Activated CD4-positive, alpha-beta T cell treated with anti-CD3 and anti-CD28 coated beads, Interleukin-2, Interleukin-6, amounts not matched to agents 100 ng/mL and 50 ng/mL, durations not matched to agents 16 hours and 8 hours (primary cell): ENCODE results near the gene POMT2.
"Not testable (repeated sequence)": the region's sequence is repeated elsewhere in the genome, so short reads cannot be mapped to it uniquely, and the experiment has no call there.

Experiments used
- DNase-seq: peaks from one replicate; pipeline ENCODE4 v3.0.0-alpha.2; 2020

POMT2 gene

DNA sequence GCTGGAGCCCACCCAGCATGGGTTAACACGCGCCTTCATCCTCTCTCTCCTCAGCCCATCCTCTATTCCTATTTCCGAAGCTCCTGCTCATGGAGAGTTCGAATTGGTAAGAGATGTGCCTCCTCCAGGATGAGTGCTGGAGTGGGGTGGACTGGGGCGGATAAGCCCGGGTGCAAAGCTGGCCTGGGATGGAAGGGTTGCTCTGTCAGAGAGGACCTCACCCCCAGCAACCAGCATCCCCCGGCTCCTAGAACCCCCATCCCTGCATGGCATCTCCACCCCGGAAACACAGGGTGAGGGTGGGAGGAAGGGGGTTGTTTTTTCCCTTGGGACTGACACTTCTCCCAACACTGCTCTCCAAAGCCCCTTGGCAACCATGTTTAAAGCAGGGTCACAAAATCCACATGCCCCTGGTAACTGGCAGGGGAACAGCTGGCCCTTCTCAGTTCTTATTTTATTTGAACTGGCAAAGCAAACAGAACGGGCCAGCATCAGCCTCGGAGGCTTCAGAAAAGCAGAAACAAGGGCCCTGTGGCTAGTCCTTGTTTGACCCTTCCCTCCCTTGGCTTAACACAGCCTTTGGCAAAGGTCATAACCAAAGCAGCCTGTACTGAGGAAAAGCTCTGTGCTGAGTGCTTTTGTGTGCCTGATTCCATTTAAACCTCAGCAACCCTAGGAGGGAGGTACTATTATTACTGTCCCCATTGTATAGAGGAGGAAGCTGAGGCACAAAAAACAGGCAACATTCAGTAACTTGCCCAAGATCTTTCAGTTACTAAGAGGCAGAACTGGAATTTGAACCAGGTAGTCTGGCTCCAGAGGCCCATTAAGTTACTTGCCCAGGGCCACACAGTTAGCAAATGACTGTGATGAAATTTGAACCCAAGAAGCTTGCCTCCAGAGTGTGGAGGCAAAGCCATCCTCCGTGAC lies 4.4 kb upstream of the POMT2 start:
- no peak for DNase-seq

DNA sequence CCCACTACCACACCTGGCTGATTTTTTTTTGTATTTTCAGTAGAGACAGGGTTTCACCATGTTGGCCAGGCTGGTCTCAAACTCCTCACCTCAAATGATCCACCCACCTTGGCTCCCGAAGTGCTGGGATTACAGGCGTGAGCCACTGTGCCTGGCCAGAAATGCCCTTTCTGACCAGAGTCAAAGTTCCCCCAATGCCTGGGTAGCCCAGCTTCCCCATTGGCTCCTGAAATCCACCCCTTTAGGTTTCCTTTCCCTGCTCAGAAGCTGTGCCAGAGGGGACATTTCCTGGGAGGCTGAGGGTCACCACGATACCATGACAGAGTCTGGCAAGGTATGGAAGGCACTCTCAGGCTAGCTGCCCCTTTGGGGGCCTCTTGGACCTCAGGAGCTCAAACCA lies 3.6 kb upstream of the POMT2 start:
- no peak for DNase-seq

DNA sequence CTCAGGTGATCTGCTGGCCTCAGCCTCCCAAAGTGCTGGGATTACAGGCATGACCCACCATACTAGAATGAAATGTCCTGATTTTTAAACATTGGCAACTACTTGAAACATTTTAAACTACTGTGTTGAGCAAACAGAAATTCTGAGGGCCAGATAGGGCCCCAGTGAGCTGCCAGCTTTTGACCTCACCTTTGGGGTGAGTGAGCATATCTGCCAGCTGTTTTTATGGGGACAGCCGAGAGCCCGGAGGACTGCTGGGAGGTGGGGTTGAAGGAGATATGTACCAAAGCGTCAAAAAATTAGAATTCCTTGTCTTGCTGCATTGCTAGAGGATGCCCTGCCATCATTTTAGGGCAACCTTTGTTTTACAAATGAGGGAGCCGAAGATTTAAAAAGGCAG lies 2.9 kb upstream of the POMT2 start:
- no peak for DNase-seq

DNA sequence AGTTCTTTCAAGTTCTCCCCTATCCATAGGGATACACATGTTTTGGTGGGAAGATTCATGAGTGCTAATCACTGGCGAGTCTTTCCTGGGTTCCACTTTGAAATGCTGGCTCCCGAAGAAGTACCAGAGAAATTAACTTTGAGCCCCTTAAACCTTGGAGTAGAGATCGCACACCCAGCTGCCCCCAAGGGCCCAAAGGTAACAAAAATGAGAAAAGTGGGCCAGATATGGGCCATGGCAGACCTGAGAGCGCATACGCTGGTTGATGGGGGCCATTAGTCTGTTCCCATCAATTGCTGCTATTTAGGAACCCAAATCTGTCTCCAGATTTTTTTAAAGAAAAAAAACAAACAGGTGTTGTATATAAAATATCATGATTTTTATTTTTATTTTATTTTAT lies 2.3 kb upstream of the POMT2 start:
- no peak for DNase-seq

DNA sequence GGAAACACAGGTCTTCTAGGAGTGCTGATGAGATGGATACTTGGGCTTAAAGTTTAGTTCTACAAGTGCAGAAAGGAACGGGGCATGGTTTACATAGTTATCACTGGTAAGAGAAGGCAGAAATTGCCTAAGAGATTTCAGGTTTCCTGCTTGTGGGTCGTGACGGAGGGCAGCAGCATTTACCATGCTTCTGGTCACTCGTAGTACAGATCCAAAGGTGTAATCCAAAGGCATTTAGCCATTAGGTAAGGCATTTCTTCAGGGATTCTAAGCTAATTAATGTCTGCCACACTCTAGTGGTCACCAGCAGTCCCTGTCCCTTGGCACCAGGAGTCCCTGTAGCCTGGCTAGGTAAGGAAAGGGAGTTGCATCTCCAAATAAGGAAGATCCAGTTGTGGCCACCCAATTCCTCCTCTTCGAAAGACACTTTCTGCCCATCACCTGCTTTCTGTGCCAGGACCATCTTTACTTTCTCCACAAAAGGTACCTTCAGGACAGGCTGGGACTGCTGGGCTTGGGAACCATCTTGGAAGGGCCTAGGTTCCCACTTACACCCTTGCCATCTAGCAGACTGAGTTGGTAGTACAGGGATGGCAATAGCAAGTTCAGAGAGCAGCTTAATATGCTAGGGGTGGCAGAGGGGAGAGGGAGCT lies 1.7 kb upstream of the POMT2 start:
- no peak for DNase-seq

DNA sequence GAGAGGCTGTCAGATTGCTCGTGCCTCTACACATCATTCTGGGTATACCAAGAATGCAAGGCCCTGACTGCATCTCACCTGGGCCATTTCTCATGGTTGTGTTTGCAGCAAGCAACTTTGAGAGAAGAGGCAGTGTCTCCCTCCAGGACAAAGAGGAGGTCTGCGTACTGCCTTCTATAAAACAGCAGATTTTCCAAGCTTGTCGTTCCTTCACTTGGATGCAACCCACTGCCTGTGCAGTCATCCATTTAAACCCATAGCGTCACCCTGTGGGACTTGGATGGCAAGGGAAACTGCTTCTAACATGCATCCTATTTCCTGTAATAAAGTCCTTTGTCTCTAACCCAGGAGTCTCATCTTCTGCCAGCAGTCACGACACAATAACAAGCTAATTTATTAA lies 1.3 kb downstream of the POMT2 start:
- DNase-seq: no peak

DNA sequence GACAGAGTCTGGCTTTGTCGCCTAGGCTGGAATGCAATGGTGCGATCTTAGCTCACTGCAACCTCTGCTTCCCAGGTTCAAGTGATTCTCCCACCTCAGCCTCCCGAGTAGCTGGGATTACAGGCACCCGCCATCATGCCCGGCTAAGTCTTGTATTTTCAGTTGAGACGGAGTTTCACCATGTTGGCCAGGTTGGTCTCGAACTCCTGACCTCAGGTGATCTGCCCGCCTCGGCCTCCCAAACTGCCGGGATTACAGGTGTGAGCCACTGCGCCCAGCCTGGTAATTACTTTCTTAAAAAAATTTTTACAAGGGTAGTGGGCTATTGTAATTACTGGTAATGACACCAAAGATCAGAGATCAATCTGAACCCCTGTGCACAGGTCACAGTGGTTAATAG lies 1.9 kb downstream of the POMT2 start:
- DNase-seq: not testable (repeated sequence)

DNA sequence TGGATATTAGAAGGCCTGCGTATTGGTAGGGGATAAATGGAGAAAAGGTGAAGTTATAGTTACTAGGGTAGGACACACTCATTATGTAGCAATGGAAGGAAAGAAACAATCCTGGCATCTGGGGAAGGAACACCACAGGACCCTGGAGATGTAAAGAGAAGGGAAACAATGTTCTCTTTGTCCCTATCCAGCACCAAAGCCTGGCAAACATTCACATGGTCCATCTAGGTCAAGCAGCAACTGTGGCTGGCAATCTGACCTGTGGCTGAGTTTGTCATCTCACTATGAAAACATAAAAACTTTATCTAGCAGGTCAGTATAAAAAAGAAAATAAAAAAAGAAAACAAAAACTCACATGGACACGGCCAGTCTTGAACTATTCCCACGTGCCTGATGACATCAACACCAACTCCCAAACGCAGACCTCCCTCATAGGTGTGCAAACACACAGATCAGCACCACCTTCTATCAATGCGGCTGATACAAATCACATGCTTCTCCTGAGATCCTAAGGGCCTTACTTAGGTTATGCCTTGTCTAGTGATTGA lies 2.6 kb downstream of the POMT2 start:
- DNase-seq: no peak

DNA sequence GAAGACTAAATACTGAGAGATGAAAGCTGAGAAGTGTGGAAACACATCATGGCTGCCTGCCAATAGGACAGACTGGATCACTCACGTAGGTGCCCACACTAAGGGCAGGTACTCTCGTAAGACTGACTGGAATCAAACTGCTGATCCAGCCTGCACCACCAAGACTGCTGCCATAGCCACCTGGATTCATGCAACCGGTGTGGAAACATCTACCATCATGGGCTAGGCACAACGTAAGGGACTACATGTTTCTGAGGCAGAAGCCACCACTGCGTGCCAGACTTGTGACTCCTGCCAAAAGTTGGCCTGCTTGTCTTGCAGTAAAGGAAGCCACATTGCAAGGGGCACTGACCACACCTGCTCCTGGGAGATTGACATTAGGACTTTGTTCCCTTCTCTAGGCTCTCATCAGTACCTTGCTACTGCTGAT lies 3.8 kb downstream of the POMT2 start:
- DNase-seq: no peak

DNA sequence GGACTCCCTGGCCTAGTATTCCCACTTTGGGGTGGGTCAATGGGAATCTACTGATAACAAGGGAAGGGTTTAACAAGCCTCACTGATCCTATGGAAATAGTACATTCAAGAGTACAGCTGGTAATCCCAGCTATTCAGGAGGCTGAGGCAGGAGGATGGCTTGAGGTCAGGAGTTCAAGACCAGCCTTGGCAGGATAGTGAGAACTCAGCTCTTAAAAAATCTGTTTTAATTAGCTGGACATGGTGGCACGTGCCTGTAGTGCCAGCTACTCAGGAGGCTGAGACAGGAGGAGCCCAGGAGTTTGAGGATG lies 4.5 kb downstream of the POMT2 start:
- no peak for DNase-seq

DNA sequence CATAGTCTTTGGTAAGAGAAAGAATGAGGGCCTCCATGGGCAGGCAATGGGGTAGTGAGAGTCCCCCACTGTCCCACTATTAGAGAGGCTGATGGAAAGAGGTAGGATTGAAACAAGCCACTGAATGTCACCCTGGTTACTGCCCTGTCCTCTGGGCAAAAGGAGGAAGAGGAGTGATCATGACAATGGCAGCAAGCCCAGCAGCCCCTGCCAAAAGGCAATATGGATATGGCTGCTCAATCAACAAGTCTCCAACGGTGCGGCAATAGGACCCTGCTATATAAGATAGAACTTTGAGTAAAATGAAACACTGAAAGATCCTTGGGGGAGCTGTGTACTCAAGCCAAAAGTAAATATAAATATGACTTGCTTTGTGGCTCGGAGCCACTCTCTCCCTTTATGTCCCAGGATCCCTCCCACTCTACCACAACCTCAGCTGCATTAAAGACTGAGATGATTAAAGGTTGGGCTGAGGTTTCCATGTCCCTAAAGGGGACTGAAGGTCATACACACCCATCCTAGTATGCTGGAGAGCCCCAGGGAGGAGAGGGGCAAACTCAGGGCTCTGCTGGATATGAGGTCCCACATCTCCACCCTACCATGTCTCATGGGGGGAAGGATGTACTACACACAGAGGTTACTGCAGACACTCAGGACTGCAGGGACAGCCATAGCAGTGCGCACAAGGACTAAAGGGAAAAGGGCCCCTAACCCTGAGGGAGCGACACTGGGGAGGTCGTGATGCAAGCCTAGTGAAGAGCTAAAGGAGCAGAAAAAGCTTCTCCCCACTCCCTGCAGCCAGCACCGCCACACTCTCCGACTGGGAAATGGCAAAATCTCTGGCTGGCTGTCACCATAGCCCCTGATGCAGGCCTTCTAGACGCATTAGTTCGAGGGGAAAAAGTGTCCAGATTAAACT lies 5.9 kb downstream of the POMT2 start:
- DNase-seq: no peak

DNA sequence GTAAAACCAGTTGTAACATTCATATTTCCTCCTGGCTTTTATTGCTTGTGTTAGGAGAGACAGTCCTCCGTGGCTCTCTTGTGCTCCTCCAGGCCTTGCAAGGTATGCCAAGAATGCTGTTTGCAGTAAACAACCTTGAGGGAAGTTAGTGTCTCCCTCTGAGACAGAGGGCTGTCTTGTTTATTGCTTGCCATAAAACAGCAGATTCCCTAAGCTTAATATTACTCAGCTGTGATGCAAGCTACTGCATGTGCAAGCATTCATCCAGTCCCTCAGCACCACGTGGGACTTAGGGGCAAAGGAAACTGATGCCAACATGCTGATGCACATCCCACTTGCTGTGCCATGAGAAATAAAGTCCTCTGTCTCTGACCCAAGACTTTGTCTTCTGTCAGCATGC lies 6.6 kb downstream of the POMT2 start:
- no peak for DNase-seq

DNA sequence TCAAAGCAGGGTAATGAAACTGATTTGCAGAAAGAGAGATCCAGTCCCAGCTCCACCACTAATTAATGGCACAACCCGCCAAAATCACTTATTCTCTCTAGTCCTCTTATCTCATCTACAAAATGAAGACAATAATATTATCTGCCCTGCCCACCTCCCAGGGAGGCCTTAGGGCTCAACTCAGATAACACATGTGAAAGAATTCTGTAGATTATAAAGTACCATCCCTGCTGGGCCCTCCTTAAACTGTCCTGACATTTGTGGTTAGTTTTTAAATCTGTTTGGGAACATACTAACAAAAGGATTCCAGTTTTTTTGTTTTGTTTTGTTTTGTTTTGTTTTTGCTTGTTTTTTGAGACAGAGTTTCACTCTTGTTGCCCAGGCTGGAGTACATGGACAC lies 7.3 kb downstream of the POMT2 start:
- DNase-seq: no peak

DNA sequence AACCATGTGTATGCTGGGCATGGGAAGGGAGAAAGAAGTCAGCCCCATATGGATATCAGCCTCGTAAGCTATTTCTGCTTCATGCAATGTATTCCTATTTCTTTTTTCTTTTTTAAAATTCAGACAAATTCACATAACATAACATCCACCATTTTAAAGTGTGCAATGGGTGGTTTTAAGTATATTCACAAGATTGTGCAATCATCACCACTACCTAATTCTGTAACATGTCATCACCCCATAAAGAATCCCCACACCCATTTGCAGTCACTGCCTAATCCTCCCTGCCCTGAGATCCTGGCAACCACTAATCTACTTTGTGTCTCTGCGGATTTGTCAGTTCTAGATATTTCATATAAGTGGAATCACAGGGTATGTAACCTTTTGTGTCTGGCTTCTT lies 9.5 kb downstream of the POMT2 start:
- DNase-seq: no peak

DNA sequence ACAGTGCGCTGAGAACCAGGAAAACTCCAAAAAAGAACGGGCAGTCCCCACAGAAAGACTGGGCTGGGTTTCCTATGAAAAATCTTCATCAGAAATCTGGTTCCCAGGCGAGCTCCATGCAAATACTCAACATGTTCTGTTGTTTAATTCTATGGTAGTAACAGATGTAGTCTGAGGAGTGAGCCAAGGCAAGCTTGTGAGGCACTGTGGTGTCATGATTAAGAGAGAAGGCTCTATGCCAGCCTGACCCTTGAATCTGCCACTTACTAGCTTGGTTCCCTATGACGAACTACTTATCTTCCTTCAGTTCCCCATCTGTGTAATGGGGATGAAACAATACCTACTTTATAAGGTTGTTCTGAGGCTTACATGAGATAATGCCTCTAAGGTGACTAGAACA lies 10.7 kb downstream of the POMT2 start:
- no peak for DNase-seq

DNA sequence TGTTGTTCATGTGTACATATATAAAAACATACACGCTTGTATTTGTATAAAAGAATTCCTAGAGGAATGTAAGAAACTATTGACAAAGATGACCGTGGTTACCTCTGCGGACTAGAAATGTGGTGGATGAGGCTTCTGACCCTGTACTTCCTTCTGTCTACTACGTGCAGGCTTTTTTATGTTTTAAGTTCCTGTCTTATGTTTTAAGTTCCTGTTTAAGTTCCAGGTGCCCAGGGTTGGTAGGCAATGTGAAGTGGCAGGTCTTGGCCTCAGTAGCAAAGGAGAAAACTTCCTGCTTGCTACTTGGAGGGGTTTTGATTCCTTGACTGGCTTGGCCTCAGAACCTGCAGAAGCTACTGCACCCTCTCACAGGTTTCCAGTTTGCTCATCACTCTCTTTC lies 11.6 kb downstream of the POMT2 start:
- no peak for DNase-seq

DNA sequence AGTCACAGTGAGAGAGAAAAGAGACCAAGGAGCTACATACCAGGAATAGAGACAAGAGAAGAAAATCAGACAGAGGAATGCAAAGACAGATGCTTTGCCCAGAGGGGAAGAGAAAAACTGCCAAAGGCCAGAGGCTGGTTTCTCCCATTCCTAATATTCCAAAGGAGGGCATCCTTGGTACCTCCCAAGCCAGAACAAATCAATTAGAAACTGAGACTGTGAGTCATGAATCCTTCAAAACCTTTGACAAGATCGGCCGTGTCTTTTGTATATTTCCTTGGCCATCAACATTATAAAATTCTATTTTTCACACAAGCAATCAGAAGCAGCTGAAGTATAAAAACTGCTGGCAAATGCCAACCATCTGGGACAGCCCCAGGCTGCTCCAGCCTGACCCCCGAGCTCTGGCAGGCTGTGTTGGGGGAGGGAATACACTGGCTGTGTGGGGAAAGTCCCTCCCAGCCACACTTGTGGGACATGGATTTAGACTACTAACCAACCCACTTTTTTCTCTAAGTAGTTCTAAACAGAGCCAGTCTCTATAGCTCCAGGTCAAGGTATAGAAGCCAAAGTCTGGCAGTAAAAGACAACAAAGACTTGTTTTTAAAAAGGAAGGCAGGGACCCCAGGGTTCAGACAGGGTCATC lies 13.7 kb downstream of the POMT2 start:
- peak; percentile 25 for DNase-seq

DNA sequence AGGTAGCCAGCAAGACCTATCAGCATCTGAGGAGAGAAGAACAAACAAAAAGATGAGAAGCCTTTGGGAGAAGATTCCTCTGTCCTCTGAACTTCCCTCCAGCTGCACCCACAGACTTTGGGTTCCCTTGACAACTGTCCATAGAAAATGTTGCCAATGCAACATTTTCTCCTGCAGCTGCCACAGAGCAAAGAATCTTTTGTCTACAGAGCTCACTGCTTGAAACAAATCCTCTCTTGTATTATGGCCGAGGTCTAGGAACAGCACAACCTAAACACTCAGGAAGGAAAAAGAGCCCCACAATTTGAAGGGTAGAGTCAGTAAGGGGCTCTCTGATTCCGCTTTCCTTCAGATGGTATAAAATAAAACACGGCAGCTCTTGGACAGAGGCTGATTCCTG lies 14.3 kb downstream of the POMT2 start:
- no peak for DNase-seq

DNA sequence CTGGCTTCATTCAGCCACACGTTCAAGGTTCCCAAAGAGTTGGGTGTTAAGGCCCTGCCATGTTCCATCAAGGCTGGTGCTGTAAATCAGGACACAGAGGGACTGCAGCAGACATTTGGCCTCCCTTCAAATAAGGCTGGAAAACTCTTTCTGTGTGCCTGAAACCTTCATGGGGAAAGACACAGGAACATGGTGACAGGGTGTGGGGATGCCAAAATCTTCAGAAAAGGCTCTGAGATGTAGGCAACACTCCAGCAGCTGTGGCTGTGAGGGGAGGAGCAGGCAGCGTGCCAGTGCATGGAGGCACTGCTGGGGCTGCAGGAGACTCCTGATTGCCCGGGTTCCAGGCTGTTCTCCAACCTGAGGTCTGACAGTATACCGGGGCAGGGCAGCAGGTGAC lies 15.0 kb downstream of the POMT2 start:
- no peak for DNase-seq

DNA sequence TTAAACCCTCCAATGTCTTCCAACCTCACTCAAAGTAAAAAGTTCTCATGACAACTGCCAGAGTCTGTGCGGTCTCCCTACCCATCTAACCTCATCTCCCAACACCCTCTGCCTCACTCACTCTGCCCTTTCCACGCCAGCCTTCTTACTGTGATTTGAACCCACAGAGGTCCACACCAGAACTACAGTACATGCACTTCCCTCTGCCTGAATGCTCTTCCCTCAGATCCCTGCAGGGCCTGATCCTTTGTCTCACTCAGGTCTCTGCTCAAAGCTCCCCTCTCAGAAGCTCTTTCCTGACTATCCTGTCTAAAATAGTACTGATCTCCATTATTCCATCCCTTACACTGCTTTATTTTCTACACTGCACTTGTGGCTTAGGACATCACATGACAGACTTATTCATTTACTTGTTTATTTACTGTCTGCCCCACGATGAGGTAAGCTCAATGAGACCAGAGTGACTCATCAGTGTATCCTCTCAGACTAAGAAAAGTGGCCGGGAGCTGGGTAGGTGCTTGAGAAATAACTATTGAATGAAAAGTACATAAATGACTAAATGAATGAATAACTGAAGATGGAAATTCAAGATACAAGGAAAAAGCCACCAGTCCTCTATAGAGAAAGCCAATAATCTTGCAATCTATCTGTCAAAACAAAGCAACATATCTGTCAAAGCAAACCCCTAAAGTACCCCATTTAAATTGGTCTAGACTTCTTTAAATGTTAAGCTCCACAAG lies 17.1 kb downstream of the POMT2 start:
- peak; percentile 92 for DNase-seq

DNA sequence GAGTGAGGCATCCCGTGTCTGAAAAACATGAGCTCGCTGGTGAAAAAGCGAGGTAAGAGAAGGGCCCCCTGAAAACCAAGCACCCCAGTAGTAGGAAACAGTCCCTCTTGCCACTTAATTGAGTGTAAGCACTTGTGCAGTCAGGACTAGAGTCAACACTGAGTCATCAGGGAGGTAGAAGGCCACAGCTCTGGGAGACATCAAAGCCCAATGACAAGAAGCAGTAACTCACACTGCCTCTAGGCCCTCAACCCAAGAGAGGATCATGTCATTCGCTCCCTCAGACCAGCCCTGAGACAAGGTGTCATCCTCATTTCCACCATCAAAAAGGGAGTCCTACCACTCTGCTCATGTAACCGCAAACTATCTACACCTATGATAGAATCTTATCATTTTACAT lies 17.8 kb downstream of the POMT2 start:
- peak; percentile 93 for DNase-seq

DNA sequence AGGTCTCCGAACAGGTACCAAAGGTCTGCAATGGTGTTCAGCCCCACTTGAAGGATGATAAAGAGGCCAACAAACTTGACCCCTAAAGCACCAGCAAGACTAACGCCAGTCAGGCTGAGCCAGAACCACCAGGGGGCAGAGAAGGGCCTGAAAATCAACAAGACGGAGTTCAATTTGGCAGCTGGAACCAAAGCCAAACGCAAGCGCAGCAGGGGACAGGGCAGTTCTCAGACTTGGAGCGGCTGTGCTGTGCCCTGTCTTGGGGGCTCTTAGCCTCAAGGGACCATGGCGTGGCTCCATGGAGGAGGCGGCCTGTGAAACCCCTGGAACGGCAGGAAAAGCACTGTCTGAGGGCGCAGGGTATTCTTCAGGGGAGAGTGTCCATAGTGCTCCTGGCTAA lies 19.6 kb downstream of the POMT2 start:
- DNase-seq: peak; percentile 78
